NCI-H187 treated with DMSO at 0.1 percent for 48 hours (cell line): ENCODE measurements around the gene ID1.

Experiments
- DNase-seq: peaks from one replicate; lab custom pipeline; 2025; lab: John Stamatoyannopoulos, UW

ID1 gene, protein sequence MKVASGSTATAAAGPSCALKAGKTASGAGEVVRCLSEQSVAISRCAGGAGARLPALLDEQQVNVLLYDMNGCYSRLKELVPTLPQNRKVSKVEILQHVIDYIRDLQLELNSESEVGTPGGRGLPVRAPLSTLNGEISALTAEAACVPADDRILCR

DNA sequence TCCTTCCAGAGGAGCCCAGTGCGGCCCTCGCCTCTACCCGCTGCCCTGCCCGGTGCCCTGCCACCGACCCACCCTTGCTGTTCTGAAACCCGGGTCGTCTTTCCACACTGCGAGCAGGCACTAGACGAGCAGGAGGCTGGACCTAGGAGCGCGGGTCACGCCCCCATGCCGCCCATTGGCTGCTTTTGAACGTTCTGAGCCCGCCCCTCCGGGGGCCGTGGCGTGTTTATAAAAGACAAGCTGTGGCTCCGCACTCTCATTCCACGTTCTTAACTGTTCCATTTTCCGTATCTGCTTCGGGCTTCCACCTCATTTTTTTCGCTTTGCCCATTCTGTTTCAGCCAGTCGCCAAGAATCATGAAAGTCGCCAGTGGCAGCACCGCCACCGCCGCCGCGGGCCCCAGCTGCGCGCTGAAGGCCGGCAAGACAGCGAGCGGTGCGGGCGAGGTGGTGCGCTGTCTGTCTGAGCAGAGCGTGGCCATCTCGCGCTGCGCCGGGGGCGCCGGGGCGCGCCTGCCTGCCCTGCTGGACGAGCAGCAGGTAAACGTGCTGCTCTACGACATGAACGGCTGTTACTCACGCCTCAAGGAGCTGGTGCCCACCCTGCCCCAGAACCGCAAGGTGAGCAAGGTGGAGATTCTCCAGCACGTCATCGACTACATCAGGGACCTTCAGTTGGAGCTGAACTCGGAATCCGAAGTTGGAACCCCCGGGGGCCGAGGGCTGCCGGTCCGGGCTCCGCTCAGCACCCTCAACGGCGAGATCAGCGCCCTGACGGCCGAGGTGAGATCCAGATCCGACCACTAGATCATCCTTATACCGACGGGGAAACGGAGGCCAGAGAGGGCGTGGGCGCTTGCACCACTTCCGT lies at the start of gene ID1:
Gene ID1 (plus strand): TSS at position 259 of the 871 bp plus-strand sequence. CDS start 99 bp downstream, at position 358.
- peak; percentile 81 for DNase-seq

- no peak for DNase-seq
Measured at GRCh38 chr20:31559704-31560093, 45.4 kb upstream of the ID1 start.

DNA sequence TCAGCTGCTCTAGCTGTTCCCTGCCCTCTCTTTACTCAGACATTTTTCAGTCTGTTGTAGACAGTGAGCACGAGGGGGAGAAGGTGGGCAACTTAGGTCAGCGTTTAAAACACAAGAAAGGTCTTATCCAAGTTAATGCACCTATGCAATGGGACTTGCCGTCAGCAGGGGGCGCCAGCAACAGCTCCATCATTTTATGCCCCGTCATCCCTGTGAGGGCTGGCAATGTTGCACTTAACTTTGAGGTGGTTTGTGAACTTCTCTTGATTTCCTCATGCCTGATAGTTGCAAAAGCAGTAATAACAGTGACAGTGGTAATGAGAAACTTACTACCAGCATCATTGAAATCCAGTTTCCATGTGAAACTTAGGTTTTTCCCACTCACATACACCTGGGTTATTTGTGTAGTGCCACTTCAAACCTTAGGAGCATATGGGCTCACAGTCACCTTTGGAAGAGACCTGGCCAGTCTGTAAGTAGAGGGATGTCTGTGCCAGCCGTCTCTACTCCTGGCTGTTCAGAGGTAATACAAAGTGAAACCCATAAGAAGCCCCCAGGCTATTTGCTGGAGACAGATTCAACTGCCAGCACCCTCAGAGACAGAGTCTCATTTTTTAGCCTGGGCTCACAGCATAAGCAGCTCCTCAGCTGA lies 44.9 kb upstream of the ID1 start:
- no peak for DNase-seq

DNA sequence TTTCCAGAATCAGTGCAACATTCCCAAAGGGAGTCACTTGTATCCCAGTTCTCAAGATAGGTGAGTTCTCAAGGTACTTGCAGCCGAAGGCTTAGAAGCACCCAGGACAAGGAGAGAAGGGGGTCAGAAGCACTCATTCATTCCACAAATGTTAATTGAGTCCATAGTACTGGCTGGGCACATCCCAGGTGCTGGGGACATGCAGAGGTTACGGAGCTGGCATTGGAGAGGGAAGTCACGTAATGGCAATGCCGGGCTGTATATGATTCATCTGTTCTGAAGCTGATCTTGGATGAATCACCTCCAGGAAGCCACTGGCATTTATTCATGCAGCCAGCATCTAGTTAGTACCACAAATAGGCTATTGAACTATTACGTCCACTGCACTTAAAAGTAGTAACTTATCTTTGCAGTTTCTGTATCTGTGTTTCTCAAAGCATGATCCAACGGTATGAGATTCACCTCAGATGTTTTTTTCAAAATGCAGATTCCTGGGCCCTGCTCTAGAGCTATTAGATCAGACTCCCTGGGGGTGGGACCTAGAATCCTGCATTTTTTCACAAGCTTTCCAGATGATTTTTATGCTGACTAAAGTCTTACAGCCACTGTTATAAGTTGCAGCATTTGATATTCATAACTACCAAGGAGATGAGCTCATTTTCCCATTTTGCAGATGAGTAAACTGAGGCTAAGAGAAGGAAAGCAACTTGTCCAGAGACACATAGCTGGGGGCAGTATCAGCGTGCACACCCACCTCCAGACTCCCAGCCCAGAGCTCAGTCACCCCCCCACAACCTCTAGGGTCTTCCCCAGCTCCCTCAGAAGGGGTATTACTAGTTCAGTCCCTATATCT lies 44.1 kb upstream of the ID1 start:
- no peak for DNase-seq

DNA sequence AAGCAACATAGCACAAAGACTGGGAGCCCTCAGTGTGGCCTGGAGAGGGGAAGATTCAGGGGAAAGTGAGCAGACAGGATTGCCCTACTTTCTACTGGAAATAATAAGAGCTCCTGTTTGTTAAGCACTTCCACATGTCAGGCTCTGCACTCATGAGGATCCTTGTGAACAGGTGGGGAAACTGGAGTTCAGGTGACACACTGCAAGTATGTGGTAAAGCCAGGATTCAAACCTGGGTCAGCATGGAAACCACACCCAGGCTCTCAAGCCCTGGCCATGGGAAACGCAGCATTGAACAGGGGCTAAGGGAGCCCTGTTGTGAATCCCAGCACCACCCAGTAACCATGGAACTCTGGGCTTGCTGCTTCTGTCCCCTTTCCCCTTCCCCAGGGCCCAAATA lies 42.8 kb upstream of the ID1 start:
- no peak for DNase-seq

GRCh38 chr20:31564284-31564683 lies 40.8 kb upstream of the ID1 start:
- DNase-seq = no peak

DNA sequence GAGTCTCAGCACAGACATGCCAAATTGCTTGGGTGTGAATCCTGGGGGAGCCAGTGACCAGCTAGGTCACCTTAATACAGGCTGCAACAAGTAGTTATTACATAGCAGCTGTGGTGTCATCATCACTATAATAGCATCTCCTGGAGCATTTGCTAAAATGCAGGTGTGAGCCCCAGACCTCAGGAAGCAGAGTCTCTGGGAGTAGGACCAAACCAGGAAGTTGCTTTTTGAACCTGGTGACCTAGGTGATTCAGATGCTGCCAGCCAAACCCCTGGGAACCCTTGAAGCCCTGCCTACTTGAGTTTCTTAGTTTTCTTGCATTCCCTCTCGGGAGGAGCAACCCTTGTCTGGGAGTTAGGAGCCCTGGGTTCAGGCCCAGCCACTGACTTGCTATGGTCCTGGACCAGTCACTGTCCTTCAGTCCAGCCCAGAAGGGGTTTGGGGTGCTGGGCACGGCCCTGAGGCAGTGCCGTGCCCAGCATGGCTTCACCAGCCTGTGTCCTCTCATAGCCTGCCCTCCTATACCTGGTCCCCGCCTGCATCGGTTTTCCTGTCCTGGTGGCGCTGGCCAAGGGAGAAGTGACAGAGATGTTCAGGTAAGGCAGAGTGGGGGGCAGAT lies 39.3 kb upstream of the ID1 start:
- no peak for DNase-seq

- DNase-seq = no peak
Measured at GRCh38 chr20:31566319-31566657, 38.8 kb upstream of the ID1 start.

DNA sequence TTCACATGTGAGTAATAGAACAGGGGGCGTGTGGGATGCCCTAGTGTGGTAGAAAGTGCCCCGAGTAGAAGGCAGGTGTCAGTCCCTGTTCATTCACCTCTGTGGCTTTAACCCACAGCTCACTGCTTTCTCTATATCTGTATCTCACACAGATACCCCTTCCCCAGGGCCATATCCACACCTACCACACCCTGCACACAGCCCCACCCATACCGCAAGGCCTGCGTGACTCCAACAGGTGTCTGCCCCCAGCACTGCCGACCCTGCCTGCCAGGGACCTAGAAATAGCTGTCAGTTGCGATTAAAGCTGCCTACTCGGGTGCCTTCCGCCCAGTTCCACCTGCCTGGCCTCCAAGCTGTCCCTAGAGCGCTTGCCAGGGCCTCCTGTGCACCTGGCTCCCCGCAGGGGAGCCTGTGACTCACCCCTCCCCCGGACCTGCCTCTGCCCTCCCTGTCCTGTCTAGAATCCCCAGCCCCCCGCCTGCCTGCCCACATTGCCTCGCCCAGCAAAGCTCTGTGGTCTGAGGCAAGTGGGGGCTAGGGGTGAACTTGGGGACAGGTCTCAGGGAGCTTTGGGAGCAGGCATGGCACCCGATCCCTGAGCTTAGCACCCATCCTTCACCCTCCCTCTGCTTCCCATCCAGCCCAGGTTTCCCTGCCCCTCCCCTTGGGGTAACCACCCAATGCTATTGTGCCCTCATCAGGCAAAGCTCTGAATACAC lies 38.3 kb upstream of the ID1 start:
- no peak for DNase-seq

DNA sequence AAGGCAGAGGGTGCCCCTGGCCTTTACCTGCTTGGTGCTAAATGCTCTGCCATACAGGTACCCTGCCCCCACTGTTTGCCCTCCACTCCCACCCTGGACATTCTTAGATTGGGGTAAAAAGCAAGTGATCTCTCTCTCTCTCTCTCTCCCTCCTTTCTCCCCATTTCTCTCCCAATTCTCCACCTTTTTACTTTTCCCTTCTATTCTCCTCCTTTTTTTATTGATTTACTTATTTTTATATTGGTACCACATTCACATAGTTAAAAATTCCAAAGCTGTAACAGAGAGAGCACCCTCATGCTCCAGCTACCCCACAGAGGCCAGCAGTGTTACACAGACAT lies 37.7 kb upstream of the ID1 start:
- DNase-seq = no peak

GRCh38 chr20:31568041-31568731 lies 36.9 kb upstream of the ID1 start:
- DNase-seq = no peak

DNA sequence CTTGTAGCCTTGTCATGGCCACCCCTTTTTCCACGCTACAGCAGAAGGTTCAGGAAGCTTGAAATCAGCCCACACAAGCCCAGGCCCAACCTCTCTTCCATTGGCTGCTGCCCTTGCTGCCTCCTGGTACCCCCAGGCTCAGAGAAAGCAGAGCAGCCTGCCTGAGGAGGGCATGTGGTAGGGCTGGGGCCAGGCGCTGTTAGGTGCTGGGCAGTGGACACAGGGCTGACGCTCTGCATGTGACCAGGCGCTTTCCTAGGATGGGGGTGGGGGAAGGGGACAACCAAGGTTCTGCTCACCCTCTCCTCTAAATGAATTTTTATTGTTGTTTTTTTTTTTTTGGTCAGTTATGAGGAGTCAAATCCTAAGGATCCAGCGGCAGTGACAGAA lies 36.3 kb upstream of the ID1 start:
- DNase-seq = no peak

DNA sequence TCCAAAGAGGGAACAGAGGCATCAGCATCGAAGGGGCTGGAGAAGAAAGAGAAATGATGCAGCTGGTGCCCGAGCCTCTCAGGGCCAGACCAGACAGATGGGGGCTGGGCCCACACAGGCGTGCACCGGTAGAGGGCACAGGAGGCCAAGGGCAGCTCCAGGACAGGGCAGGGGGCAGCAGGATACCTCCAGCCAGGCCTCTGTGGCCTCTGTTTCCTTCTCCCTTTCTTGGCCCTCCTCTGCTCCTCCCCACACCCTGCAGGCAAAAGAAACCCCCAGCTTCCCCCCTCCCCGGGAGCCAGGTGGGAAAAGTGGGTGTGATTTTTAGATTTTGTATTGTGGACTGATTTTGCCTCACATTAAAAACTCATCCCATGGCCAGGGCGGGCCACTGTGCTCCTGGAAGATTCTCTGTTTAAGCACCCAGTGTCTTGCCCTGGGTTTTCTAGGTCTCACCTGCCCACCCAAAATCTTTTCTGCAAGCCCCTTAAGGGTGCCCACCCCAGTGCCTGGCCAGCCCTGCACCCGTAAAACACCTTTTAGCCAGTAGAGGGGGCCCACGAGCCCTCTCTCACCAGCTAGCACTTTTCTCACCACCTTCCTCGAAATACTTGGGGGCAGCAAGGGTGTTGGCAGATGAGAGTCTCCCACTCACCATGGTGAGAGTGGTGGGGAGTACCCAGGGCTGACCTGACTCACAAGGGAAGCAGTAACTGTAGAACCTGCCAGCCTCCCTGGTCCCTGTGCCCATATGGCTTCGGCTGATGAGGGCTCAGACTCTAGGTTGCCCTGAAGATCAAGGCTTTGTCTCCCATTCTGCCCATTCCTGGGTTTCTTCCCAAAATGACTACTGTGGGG lies 35.7 kb upstream of the ID1 start:
- DNase-seq = no peak

DNA sequence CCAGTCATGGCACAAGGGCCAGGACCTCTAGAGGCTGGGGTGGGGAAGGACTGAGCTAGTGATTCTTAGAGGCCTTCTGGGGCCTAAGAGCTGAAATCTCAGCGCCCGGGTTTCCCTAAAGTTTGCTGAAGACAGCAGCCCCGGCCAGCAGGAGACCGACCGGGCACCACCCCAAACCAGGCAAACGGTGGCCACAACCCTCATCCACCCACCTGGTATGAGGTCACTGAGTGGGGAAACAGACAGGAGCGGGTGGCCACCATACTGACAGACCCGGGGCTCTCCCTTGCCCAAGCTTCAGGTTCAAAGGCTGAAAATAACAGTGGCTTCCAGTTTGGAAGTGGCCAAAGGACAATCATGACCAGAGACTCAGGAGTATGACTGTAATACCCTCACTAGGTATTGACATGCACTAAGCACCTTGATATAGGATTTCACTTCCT lies 35.0 kb upstream of the ID1 start:
- DNase-seq = no peak

GRCh38 chr20:31570735-31571617 lies 34.1 kb upstream of the ID1 start:
- DNase-seq = no peak

DNA sequence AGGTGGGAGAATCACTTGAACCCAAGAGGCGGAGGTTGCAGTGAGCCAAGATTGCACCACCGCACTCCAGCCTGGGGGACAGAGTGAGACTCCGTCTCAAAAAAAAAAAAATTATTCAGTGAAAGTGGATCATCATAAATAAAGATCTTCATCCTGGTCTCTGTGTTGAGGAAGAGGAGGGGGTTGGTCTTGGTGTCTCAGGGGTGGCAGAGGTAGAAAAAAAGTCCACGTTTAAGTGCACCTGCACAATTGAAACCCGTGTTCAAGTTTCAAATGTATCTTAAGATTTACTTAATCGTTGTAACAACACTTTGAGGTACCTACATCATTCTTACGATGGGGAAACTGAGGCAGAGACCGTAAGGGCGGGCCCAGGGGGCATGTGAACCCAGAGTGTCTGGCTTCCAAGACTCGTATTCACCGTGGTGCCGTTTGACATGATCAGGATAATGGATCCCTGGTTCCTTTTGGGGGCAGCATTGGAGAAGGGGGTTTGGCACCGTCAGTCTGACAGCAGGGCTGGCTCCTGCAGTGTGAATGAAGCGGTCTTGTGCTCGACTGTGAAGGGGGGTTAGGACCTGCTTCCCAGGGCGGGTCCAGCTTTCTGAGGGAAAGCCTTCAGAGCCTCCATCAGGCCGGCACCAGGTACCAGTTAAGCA lies 32.9 kb upstream of the ID1 start:
- no peak for DNase-seq

DNA sequence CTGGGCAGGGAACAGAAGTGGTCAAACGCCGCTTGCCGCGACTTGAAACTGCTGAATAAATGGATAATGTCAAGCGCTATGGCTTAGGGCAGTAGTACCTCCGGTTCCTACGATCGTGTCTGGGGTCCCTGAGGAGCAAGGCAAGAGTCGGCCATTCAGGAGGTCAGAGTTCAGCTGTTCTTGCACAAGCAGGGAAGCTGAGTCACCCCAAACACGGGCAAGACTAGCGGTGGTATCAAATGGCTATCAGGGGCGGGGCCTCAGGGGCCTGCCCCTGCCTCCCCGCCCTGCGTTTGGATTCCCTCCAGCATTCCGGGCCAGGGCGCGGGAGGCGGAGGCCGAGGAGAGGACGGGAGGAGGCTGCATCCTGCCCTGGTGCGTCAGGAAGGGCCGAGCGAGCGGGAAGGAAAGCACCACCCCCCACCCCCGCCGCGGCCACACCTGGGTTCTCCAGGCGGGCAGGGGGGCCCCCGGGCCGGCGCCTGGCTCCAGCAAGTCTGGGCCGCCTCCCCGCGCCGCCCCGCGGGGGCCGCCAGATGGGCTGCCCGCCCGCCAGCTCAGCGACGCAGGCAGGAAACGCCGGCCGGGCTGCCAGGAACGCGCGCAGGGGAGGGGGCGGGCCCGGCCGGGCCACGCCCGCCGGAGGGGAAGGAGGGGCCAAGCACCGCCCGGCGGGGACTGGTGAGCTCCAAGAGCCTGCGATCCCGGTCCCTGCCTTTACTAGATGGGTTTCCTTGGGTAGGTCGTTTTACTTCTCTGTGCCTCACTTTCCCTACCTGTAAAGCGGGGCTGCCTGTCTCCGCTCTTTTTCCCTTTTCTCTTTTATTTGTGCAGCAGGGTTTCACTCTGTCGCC lies 32.2 kb upstream of the ID1 start:
- peak; percentile 85 for DNase-seq
